Measurements from ENCODE around the gene TMEM11.
"Not testable (repeated sequence)": the region's sequence is repeated elsewhere in the genome, so short reads cannot be mapped to it uniquely, and the experiment has no call there.

TMEM11 gene

DNA sequence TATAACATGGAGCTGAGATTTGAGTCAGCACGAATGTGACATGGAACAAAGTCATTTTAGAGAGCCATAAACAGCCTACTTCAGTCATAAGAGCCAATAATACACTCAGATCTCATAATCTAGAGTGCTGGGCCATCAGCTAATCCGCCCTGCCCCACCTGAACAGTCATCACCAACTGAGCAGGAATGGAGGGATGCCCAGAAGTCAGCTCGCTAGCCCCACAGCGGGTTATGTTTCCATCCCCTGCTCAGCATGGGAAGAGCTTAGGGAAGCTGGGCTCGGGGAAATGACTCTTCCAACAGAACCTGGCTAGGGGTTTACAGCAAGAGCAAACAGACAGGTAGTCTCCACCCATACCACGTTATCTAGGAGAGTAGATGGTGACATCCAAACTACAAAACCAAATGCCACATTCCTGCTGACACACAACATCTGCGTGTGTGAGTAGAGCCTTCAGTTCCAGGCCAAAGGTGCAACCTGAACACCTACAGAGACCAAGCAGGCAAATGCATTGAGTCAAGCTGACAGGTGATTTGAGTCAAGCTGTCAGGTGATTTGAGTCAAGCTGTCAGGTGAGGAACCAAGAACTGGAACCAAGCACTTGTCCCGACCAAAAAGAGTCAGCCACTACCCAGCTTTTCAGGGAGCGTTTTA is 2.0 kb downstream of the TMEM11 start:
- no peak for DNase-seq (ENCODE audit: low read depth)

DNA sequence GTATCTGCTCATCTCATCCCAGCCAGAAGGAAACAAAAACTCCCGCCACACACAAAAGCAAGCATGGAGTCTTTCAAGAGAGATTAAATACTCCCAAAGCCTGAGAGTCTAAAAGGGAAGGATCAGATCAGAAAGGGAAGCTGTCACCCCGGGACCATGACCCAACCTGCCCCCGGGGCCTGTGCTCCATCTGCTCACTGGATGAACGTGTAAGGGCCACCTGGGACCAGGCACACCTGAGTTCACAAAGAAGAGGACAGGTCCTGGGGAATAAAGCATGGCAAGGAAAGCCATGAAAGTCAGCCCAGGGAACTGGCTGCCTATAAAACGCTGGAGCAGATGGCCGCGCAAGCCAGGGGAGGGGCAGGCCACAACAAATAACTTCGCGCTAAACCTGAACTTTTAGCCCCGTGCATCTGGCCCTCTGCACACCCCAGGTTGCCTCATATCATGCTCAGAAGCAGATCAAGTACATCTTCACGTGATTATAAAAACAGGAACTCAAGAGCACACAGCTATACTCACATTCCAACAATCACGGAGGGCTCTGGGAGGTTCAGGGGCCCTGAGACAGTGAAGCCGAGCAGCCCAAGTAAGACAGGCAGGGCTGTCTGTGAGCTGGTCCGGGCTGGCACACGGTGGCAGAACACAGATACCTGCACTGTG is 3.4 kb downstream of the TMEM11 start:
- no peak for DNase-seq (ENCODE audit: low read depth)

DNA sequence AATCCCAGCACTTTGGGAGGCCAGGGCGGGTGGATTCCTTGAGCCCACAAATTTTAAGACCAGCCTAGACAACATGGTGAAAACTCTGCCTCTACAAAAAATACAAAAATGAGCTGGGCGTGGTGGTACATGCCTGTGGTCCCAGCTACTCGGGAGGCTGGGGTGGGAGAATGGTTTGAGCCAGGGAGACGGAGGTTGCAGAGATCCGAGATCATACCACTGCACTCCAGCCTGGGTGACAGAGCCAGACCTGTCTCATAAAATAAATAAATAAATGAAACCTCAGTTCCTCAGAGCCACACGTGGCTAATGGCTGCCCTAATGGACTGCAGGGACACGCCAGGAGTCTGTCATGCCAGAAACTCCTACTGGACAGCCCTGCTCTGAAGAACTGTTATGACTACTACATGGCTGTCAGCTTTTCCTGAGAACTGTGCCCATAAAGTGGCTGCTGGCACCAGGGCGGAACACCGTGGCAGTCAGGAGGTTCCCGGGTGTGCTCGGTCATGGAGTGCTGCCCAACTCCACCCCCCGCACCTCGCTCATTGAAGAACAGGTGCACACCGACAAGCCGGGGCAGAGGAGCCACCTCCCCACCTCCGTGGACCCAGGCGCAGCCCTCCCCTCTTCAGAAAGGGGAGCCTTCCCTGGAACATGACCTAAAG is 4.3 kb downstream of the TMEM11 start:
- no peak for DNase-seq (ENCODE audit: low read depth)

DNA sequence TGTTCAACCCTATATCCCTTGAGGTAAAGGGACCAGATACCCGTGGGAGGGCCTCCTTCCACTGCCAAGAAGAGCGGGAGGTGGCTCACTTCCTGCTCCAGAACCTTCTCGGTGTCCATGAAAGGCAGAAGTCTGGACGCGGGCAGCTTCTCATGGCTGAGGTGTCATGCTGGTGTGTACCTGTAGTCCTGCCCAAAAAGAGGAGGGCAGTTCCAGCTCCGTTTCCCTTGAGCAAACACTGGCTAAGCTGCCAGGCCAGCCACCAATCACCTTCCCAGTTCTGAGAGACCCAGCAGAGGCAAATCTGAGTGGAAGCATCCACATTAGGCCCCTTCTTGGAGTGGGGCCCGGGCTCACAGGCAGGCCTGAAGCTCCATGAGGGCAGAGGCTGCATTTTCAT is 5.6 kb downstream of the TMEM11 start:
- no peak for DNase-seq (ENCODE audit: low read depth)

DNA sequence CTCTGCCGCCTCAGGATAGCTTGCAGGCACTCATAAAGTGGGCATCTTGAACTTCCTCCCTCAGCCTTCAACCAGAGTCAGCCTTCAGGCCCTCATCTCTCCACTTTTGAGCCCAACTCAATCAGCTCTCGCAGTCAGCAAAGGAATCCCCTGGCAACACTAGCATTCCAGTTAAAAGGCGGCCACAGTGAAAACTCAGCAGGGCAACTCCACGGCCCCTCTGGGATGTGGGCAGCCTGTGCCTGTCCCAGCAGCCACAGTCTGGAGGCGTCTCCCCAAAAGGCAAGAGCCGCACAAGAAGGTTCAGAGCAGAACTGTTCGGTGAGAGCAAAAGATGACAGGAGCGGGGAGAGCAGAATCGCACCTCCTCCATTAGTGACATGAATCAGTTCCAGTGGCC is 9.0 kb downstream of the TMEM11 start:
- DNase-seq (ENCODE audit: low read depth): no peak

DNA sequence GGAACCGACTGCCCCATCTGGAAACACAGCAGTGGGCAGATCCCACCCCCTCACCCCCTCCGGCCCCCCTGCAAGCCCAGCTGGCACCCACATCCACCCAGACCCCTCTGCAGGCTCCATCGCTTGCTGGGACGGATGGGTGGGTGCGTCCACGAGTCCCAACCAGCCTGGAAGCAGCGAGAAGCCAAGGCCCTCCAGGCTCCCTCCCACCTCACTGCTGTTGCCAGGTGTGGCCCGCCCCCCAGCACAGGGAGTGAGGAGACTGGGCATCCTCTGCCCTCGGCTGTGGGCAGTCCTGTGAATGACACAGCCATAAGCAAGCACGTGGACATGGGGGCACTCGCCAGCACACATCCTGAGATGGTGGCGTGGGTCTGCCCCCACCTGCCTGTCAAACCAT is 11.4 kb downstream of the TMEM11 start:
- DNase-seq (ENCODE audit: low read depth): no peak

DNA sequence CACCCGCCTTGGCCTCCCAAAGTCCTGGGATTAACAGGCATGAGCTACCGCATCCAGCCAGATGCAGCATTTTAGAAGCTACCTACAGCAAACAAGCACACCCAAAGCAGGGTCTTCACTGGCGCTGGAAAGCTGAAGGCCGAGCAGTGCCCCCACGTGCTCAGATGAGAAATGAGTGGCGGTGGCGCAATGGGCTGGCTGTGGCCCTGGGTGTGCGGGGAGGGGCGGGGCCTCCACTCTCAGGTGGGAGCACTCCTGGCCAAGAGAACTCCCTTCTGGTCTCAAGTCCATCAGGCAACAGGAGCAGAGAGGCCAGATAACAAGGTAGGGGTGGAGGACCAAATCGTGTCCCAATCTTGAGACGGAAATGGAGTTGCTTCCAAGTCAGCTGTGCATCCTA is 12.1 kb downstream of the TMEM11 start:
- no peak for DNase-seq (ENCODE audit: low read depth)

DNA sequence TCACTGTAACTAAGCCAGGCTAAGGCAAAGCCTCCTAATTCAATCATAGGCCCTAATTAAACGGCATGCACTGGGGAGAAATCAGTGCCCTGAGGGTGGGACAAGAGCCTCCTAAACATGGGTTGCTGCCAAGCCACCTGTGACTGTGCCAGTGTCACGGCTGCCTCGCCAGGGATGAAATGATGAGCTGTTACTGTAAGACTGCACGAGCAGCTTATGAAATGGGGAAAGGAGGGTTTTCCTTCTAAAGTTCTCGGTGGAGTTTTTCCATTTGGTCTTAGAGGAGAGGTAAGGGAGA is 12.7 kb downstream of the TMEM11 start:
- no peak for DNase-seq (ENCODE audit: low read depth)

DNA sequence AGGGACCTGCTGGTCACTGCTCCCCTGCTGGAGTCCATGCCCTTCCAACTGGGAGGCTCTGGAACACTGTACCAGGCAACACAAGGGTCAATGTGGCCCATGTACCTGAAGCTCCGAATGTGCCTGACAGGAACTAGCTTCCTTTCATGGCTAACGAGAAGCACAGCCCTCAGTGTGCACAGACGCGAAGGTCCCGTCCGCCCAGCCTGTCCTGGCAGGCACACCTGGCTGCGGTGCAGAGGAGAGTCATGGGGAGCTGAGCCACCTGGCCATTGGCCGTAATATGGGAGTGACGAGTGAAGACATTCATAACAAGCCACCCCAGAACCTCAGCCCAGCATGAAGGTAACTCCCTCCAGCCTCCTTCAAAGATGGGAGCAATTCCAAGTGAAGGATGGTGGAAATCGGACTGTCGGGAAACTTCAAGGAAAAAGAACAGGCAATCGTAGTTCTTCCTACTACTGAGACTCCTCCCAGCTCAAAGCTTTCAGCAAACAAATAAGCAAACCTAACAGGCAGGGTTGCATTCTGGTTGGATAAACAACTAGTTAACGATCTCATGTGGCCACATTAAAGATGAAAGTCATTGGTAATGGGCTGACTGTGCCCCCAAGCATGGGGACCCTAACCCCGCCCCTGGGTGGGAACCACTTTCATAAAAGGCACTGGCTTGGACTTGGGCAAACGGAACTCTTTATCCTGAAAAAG is 13.2 kb downstream of the TMEM11 start:
- no peak for DNase-seq (ENCODE audit: low read depth)

DNA sequence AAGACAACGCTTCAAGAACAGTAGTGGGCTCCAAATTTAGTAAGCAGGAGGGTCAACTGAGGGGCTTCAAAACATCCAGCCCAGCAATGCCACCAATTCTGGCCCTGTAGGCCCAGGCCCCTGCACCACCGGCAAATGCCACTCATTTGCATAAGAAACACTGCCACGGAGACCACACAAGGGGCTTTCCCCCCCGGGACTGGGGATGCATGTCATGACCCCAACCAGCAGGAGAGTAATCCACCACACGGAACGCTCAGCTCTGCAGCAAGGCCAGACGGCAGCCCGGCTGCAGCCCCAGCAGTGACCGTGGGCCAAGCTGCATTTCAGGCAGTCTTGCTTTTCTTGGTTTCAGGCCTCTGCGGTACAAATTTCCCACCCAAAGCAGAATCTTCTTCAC is 14.1 kb downstream of the TMEM11 start:
- DNase-seq (ENCODE audit: low read depth): no peak

DNA sequence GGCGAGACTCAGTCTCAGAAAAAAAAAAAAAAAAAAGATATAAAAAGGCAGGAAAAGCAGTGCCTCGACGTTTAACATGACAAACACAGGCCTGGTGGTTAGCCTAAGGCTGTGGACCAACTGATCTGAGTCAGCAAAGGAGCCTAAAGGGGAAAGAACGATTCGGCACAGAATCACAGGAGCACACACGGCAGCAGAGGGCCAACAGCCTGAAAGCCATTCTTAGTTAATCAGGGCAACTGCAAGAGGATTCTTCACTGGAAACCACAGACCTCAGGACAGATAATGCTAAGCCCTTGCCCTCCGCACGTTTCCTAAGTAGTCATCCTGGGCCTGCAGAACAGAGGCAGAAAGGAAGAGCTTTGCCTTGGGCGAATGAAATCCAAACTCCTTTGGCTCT is 14.7 kb downstream of the TMEM11 start:
- no peak for DNase-seq (ENCODE audit: low read depth)

DNA sequence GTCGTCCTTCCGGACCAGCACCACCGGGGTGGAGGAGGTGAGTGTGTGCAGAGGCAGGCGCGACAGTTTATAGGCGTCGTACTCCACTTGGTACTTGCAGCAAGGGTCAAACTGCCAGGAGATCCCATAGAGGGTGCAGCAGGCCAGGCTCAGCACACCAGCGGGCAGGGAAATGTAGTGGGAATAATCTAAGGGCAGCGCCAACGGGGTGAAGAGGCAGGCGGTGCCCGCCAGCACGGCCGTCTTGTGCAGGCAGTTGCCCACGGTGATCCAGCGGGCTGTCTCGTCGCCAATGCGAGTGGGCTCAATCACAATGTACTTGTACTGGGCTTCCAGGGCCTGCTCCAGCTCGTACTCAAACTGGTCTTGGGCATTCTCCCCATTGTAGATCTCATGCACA is 15.6 kb downstream of the TMEM11 start:
- DNase-seq (ENCODE audit: low read depth): no peak

DNA sequence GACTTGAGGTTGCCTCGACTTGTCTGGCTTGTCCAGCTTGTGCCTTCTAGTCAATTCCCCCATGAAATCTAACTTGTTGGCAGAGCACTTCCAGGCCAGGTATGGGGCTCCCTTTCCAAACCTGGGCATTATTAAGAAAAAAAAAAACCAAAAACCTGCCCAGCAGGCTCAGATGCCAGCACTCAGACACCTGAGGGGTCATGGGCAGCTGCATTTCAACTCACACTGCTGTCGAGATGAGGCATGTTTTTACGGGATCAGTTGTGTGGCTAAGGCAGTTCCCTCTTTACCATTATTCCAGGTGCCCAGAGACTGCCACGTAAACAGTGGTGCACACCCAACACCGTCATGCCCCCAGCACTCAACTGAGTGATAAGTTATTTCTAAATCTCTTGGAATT is 17.8 kb downstream of the TMEM11 start:
- no peak for DNase-seq (ENCODE audit: low read depth)

DNA sequence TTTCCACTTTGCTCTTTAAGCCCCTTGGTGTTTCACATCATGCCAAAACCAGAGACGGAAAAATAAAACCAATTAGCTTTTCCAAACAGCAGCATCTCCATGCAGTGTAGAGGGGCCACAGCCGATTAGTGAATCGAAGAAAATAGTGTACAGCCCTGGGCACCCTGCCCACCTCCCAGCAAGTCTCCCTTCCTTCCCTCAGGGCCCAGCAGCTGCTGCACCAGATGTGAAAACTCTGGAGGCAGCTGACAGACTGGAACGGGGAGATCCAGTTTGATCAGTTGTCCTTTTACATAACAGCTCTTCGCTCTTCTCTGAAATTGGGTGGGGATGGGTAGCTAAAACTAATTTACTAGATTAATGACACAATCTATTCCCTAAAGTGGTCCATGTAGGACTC is 19.3 kb downstream of the TMEM11 start:
- no peak for DNase-seq (ENCODE audit: low read depth)

DNA sequence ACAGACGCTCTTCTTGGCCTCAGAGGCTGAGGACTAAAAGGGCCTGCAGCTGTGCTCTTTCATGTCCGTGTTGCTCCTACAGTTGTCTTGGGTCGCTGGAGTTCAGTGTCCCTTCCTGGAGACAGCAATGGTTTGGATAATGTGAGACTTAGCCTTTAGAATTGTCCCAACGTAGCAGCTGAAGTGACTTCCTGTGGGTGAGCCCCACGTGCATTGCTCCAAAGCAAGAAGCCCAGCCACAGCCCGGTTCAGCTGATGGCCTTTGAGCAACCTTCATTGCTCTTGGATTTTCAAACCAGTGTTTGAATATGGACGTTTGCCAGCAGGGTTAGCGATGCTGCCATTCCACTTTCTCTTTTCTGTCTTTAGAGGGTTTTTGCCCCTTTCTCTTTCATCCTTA is 19.7 kb downstream of the TMEM11 start:
- no peak for DNase-seq (ENCODE audit: low read depth)

DNA sequence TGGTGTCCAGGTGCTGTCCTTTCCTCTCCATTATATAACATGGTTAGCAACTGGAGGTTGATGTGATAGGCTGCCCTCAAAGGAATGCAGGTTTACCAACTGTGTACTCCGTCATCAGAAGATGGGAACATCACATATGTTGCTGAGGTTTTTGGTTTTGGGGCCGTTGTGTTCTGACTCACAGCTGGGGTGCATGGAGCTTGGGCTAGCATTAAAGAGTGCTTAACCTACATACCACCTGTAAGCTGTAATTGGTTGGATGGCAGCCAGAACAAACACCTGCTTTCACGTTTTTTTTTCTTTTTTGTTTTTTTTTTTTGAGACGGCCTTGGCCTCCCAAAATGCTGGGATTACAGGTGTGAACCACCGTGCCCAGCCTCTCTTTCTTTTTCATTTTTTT is 20.9 kb downstream of the TMEM11 start:
- no peak for DNase-seq (ENCODE audit: low read depth)

DNA sequence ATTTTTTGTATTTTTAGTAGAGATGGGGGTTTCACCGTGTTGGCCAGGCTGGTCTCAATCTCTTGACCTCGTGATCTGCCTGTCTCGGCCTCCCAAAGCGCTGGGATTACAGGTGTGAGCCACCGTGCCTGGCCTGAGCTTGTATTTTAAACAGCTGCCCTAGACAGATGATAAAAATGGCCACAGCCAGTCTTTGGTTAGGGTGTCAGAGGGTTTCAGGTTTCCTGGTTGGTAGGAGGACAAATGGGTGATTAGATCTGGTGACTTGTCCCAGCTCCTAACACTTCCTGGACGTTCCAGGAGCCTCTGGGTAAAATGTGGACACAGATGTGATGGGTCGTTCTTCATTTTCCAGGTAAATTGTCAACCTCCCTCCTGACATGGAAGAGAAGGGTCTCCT is 21.5 kb downstream of the TMEM11 start:
- DNase-seq (ENCODE audit: low read depth): not testable (repeated sequence)

DNA sequence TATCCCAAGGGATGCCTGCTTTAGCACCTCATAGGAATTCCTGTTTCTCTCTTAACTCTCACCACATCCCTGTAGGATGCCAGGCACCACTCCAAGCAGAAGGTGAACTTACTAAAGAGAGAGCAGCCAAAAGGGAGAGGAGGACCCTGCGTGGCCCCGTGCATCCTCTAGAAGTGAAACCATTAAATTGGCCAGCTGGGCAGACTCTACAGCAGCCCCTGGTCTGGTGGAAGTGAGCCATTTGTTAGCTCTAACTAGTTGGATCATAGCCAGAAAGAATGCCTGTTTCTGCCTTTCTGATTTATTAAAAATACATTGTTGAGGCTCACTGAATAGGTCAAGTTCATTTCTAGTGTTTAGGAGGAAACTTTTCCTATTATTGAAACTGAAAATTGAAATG is 22.3 kb downstream of the TMEM11 start:
- no peak for DNase-seq (ENCODE audit: low read depth)

DNA sequence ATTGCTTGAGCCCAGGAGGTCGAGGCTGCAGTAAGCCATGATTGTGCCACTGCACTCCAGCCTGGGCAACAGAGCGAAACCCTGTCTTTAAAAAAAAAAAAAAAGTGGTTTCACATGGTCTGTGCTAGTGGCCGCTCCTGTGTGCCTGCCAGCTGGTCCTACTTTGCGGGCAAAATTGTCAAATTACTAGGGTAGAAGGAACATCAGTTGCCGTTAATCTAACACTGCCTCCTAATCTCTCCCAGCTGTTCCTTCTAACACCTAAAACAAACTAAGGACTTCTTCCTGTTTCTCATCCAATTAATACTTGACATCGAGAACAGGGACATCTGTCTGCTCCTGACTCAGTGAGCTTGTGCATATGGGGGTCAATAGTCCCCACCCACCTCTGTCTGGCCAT is 23.9 kb downstream of the TMEM11 start:
- no peak for DNase-seq (ENCODE audit: low read depth)

DNA sequence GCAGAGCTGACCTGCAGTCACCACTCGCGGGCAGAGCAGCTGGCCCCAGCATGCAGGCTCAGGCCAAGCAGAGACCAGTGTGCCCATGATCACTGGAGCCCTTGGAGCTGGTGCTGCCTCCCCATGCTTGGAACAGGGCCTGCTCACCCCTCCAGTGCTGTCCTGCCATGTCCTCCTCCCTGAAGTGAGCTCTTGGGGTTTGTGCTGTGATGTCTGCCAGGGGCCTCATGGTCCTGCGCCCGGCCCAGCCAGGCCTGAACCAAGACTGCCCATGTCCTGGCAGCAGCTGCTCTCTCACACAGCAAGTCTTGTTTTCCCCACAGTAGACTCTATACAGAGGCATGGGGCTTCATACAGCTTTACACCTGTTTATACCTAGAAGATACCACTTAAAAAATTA is 24.6 kb downstream of the TMEM11 start:
- DNase-seq (ENCODE audit: low read depth): no peak

DNA sequence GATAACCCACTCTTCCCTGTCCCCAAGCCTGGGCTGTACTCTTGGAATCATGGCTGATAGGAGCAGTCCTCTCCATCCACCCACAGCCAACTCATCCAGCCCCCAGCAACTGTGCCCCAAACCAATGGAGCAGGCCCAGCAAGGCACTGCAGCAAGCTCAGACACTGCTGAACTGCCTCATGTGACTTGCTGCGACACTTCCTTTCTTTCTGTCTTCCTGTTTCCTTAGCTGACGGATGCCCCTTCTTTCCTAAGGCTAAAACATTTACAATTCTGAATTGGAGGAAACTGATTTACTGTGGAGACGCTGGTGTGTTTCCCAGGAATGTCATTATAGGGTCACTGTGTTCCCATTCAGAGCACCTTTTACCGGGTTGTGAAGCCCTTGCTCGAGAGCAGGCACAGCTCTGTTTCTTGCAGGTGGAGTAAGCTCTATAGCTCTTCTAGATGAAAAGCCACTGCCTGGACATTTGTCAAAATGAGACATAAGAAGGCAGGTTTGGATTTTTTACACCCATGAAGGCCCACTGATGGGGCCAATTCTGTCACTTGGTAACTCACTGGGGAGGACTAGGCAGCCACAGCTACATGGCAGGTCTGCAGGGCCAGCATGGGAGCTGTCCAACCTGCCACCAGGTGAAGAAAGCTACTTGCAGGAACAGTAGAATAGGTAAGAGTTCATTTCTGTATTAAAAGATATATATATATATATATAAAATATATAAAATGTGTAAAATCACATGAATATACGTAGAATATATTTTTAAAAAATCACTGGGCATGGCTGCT is 27.4 kb downstream of the TMEM11 start:
- DNase-seq (ENCODE audit: low read depth): no peak

DNA sequence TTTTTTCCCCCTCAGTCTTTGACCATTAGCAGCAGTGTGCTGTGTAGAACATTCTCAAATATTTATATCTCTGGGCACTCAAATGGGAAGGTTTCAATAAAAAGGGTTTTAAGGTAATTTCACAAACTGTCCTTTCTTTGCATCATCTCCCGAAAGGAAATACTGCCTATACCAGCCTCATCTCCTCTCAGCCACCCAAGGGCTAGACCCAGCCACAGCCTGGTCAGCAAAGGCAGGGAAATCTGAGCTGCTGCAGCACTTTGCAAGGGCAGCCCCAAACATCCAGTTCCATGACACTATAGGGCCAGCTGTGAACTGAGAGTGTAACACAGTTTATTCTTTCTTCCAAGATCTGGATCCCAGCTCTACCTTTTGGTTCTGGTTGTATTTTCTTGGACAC is 28.9 kb downstream of the TMEM11 start:
- DNase-seq (ENCODE audit: low read depth): no peak

DNA sequence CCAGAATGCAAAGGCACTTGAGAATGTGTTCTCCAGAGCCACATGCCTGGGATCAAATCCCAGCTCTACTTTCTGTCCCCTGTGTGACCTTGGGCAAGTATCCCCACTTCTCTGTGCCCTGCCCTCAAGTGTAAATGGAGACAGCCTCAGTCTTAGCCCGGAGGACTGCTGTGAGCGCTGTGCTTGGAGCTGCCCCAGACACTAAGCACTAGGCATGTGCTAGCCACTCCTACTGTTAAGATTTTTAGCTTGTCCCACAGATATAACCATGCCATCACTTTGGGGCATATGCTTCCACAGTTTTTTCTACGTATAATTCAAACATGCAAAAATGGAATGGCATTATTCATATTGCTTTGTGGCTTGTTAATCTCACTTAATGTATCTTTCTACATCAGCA is 29.4 kb downstream of the TMEM11 start:
- no peak for DNase-seq (ENCODE audit: low read depth)

Measured in activated T-cell treated with anti-CD3 and anti-CD28 coated beads for 48 hours (primary cell).